Measurements from ENCODE around the gene KRT12.

KRT12 gene

GRCh38 chr17:40843242-40843641 is 23.8 kb downstream of the KRT12 start:
- no peak for DNase-seq (ENCODE audit: low spot score)

GRCh38 chr17:40841246-40841645 is 25.8 kb downstream of the KRT12 start:
- DNase-seq (ENCODE audit: low spot score): no peak

- no peak for DNase-seq (ENCODE audit: low spot score)
Measured at GRCh38 chr17:40839194-40839593, 27.8 kb downstream of the KRT12 start.

- no peak for DNase-seq (ENCODE audit: low spot score)
Measured at GRCh38 chr17:40836020-40836419, 31.0 kb downstream of the KRT12 start.

- DNase-seq (ENCODE audit: low spot score): no peak
Measured at GRCh38 chr17:40833882-40834281, 33.1 kb downstream of the KRT12 start.

- no peak for DNase-seq (ENCODE audit: low spot score)
Measured at GRCh38 chr17:40832840-40833239, 34.2 kb downstream of the KRT12 start.

GRCh38 chr17:40830085-40830776 is 36.8 kb downstream of the KRT12 start:
- DNase-seq (ENCODE audit: low spot score): no peak

GRCh38 chr17:40828454-40829044 is 38.5 kb downstream of the KRT12 start:
- DNase-seq (ENCODE audit: low spot score): no peak

- DNase-seq (ENCODE audit: low spot score): no peak
Measured at GRCh38 chr17:40827746-40828453, 39.1 kb downstream of the KRT12 start.

- DNase-seq (ENCODE audit: low spot score): no peak
Measured at GRCh38 chr17:40825599-40825998, 41.4 kb downstream of the KRT12 start.

- DNase-seq (ENCODE audit: low spot score): no peak
Measured at GRCh38 chr17:40824015-40824832, 42.8 kb downstream of the KRT12 start.

GRCh38 chr17:40822132-40822812 is 44.8 kb downstream of the KRT12 start, which contains the start of gene KRT10:
Gene KRT10, minus strand, starts transcription at chr17:40822614. Its CDS starts 29 bp downstream, at chr17:40822585.
- no peak for DNase-seq (ENCODE audit: low spot score)

GRCh38 chr17:40821536-40821935 is 45.5 kb downstream of the KRT12 start:
- no peak for DNase-seq (ENCODE audit: low spot score)

- no peak for DNase-seq (ENCODE audit: low spot score)
Measured at GRCh38 chr17:40820228-40820838, 46.7 kb downstream of the KRT12 start.

- DNase-seq (ENCODE audit: low spot score): no peak
Measured at GRCh38 chr17:40819528-40820125, 47.4 kb downstream of the KRT12 start.

GRCh38 chr17:40818733-40819527 is 48.1 kb downstream of the KRT12 start:
- DNase-seq (ENCODE audit: low spot score): peak; percentile 85

GRCh38 chr17:40818343-40818732 is 48.7 kb downstream of the KRT12 start:
- DNase-seq (ENCODE audit: low spot score): no peak

- no peak for DNase-seq (ENCODE audit: low spot score)
Measured at GRCh38 chr17:40817103-40817682, 49.8 kb downstream of the KRT12 start.

GRCh38 chr17:40816569-40816968 is 50.5 kb downstream of the KRT12 start:
- DNase-seq (ENCODE audit: low spot score): no peak

- no peak for DNase-seq (ENCODE audit: low spot score)
Measured at GRCh38 chr17:40815381-40815780, 51.6 kb downstream of the KRT12 start.
